ENCODE measurements around the gene ESPN. TPM values are rescaled to one million over a fixed set of nuclear protein-coding genes. Genes with fewer than 3 reads are reported as not detected.

Gene ESPN
- total and polyA plus RNA-seq, 2 of the 8 experiments (the other 6 are each of a cell fraction or from before 2014, with no cell fraction given) = 5.2 to 16.3 TPM

GRCh38 chr1:6434186-6434585, 9.6 kb downstream of the ESPN start:
- no peak overlapping the region for H3K4me2 ChIP-seq (ENCODE audit: insufficient read depth in 1 of 2, low read depth in 2 of 2, low read length in 2 of 2)
- H3K14ac ChIP-seq (ENCODE audit: insufficient read length) = no peak overlapping the region
- H3K4me1 ChIP-seq (replicated peaks in 1 of 4; ENCODE audit: control insufficient read depth in 3 of 4, insufficient read depth in 4 of 4, low read length in 3 of 4) = peaks cover 0 to 14% (median 6%) of the 10 kb centered on the region in 4 experiments; a peak in 5 of 7 replicates
- no peak overlapping the region for H3K23ac ChIP-seq (ENCODE audit: insufficient read length)
- H3K23me2 ChIP-seq (ENCODE audit: low read depth, low read length) = no peaks in the 10 kb centered on the region
- no peak overlapping the region for H4K91ac ChIP-seq (replicated peaks; ENCODE audit: insufficient read length, low read length)
- H2AK5ac ChIP-seq (ENCODE audit: low read depth, low read length) = no peak overlapping the region
- H3K4ac ChIP-seq (replicated peaks; ENCODE audit: insufficient read length, low read depth, low read length) = no peak overlapping the region
- ChIA-PET CTCF (ENCODE audit: partially characterized antibody) (interaction anchor here (0.7 to 18.8 kb wide), 6 partner anchors 8 to 251 kb away, joined by 3 to 321 read pairs (median 22); partner anchors contain the start of genes ESPN and HES2), POLR2A (ENCODE audit: partially characterized antibody) (interaction anchor here (1.4 kb wide), 1 partner anchor 8 kb away, joined by 3 read pairs; no protein-coding TSS in a partner anchor)
- H2BK20ac ChIP-seq (ENCODE audit: low read length) = no peak overlapping the region
- peaks cover 0 to under 1% (median 0%) of the 10 kb centered on the region in 4 experiments; a peak in 2 of 7 replicates for H3K27me3 ChIP-seq (replicated peaks in 1 of 4; ENCODE audit: control insufficient read depth in 3 of 4, extremely low read depth in 1 of 4, insufficient read depth in 3 of 4, low read length in 3 of 4)
- no peak overlapping the region for H2BK5ac ChIP-seq (ENCODE audit: low read depth, low read length)
- H2BK15ac ChIP-seq (ENCODE audit: low read length) = no peak overlapping the region
- no peak overlapping the region for H4K5ac ChIP-seq (ENCODE audit: insufficient read length, low read depth, low read length)
- DNase-seq (ENCODE audit: low read depth in 1 of 2, low spot score in 2 of 2) = no peak
- no peaks in the 10 kb centered on the region for H4K20me1 ChIP-seq (replicated peaks in 1 of 2; ENCODE audit: control insufficient read depth in 1 of 2, insufficient read depth in 2 of 2, low read length in 2 of 2)
- H3K18ac ChIP-seq (ENCODE audit: extremely low read depth, low read length) = no peak overlapping the region
- H2BK12ac ChIP-seq (ENCODE audit: low read depth, low read length) = no peak overlapping the region
- H2AFZ ChIP-seq (ENCODE audit: low read length) = no peak overlapping the region
- FAIRE-seq = no peak
- H3K27ac ChIP-seq (ENCODE audit: low read depth, low read length) = no peak overlapping the region
- no peak overlapping the region for H3K56ac ChIP-seq (replicated peaks; ENCODE audit: insufficient read length, low read depth, low read length)
- no peak overlapping the region for H3K4me3 ChIP-seq (ENCODE audit: extremely low read depth in 1 of 4, insufficient read depth in 2 of 4, low read depth in 3 of 4, low read length in 4 of 4)
- H3K9ac ChIP-seq (replicated peaks in 1 of 4; ENCODE audit: extremely low read depth in 1 of 4, low read depth in 3 of 4, low read length in 3 of 4) = no peak overlapping the region
- H4K8ac ChIP-seq (ENCODE audit: extremely low read depth, insufficient read depth, low read length) = no peak overlapping the region
- no peaks in the 10 kb centered on the region for H3K79me2 ChIP-seq (ENCODE audit: control insufficient read depth in 1 of 2, insufficient read depth in 2 of 2, low read length in 2 of 2)
- H2BK120ac ChIP-seq (replicated peaks; ENCODE audit: low read depth, low read length) = no peak overlapping the region
- H3K79me1 ChIP-seq (ENCODE audit: low read depth, low read length) = no peaks in the 10 kb centered on the region
- no peaks in the 10 kb centered on the region for H3K9me3 ChIP-seq (ENCODE audit: insufficient read depth in 2 of 2, low read depth in 1 of 2, low read length in 1 of 2)
- H3K36me3 ChIP-seq (ENCODE audit: control insufficient read depth in 2 of 4, insufficient read depth in 4 of 4, low read length in 3 of 4) = no peaks in the 10 kb centered on the region
- WGBS, 2 experiments (ENCODE audit: extremely low coverage in 1 of 2, insufficient coverage in 1 of 2, insufficient read length in 1 of 2, insufficient replicate concordance in 2 of 2, low coverage in 1 of 2, low lambda C conversion rate in 2 of 2, missing lambda C conversion rate in 1 of 2) = 90% methylated on average over 5 of the region's 5 CpGs; no CpG with 5 or more reads in 1 of the 2 experiments
- TF ChIP-seq KDM1A (IDR thresholded peaks at IDR 0.05; ENCODE audit: borderline replicate concordance, low read length) (no peak), CBX5 (IDR thresholded peaks at IDR 0.05; ENCODE audit: low read depth, low read length) (no peak), MAX (IDR thresholded peaks at IDR 0.05) (no peak)

All from H1 (cell line).